GM23338 (cell line): ENCODE results near the gene JDP2. TPM values are rescaled to one million over a fixed set of nuclear protein-coding genes. Genes with fewer than 3 reads are reported as not detected.

Experiments used
- ATAC-seq: fragments of 200-7000 bp; cut with Tn5 transposase; 3 replicates; pipeline ENCODE4 v1.9.1; 2020
- DNase-seq: peaks from one replicate; pipeline ENCODE4 v3.0.0-alpha.2; 2015; ENCODE audit warnings: low spot score
- H2AFZ ChIP-seq: fragments of 200-600 bp; sonication (generic); 2 replicates; pipeline ENCODE4 v1.8.0; 2016; ENCODE audit warnings: antibody characterized with exemption, mild to moderate bottlenecking, moderate library complexity
- H3F3A ChIP-seq: fragments of 200-600 bp; sonication (generic); replicated peaks from 2 replicates; pipeline ENCODE4 v1.8.0; 2017; ENCODE audit warnings: antibody characterized with exemption, mixed run types, low read depth
- H3K27ac ChIP-seq: fragments of 200-600 bp; sonication (generic); 2 replicates; pipeline ENCODE4 v1.6.1; 2016; ENCODE audit warnings: low read depth
- H3K27me3 ChIP-seq: fragments of 200-600 bp; sonication (generic); 2 replicates; pipeline ENCODE4 v1.8.0; 2016; ENCODE audit warnings: mild to moderate bottlenecking, mixed run types, moderate library complexity; ENCODE audit not compliant: insufficient read depth
- H3K36me3 ChIP-seq: fragments of 200-600 bp; sonication (generic); 2 replicates; pipeline ENCODE4 v1.8.0; 2016; ENCODE audit warnings: mild to moderate bottlenecking; ENCODE audit not compliant: insufficient read depth
- H3K4me1 ChIP-seq: fragments of 200-600 bp; sonication (generic); 2 replicates; pipeline ENCODE4 v1.8.0; 2016; ENCODE audit warnings: mild to moderate bottlenecking, moderate library complexity; ENCODE audit not compliant: insufficient read depth
- H3K4me2 ChIP-seq: fragments of 200-600 bp; sonication (generic); 2 replicates; pipeline ENCODE4 v1.7.1; 2017; ENCODE audit warnings: mixed run types
- H3K4me3 ChIP-seq: fragments of 200-600 bp; sonication (generic); 2 replicates; pipeline ENCODE4 v1.6.1; 2016; ENCODE audit warnings: mixed run types
- H3K79me2 ChIP-seq: fragments of 200-600 bp; sonication (generic); replicated peaks from 2 replicates; pipeline ENCODE4 v1.8.0; 2017; ENCODE audit warnings: mild to moderate bottlenecking; ENCODE audit not compliant: insufficient read depth
- H3K9me2 ChIP-seq: fragments of 200-600 bp; sonication (generic); 2 replicates; pipeline ENCODE4 v1.8.0; 2017; ENCODE audit not compliant: insufficient read depth
- H4K20me1 ChIP-seq: fragments of 200-600 bp; sonication (generic); replicated peaks from 2 replicates; pipeline ENCODE4 v1.8.0; 2017; ENCODE audit warnings: mild to moderate bottlenecking; ENCODE audit not compliant: insufficient read depth
- H3K27ac Mint-ChIP-seq: 2 replicates; pipeline ENCODE4 v1.8.0; 2020; ENCODE audit warnings: inconsistent platforms, mild to moderate bottlenecking, moderate library complexity, mixed read lengths
- H3K27me3 Mint-ChIP-seq: 3 replicates; pipeline ENCODE4 v1.8.0; 2022; ENCODE audit warnings: low read depth, mild to moderate bottlenecking, moderate library complexity, mixed read lengths, inconsistent platforms; ENCODE audit not compliant: insufficient read depth, poor library complexity
- H3K36me3 Mint-ChIP-seq: 3 replicates; pipeline ENCODE4 v1.8.0; 2021; ENCODE audit warnings: low read depth, mild to moderate bottlenecking, inconsistent platforms, moderate library complexity, mixed read lengths
- H3K4me1 Mint-ChIP-seq: 3 replicates; pipeline ENCODE4 v1.8.0; 2020; ENCODE audit warnings: mild to moderate bottlenecking, inconsistent platforms, mixed read lengths
- H3K4me3 Mint-ChIP-seq: 3 replicates; pipeline ENCODE4 v1.8.0; 2021; ENCODE audit warnings: moderate library complexity, mild to moderate bottlenecking, inconsistent platforms, mixed read lengths
- H3K9me3 Mint-ChIP-seq: 3 replicates; pipeline ENCODE4 v1.8.0; 2020; ENCODE audit warnings: moderate library complexity, mild to moderate bottlenecking, inconsistent platforms, mixed read lengths
- CREB1 ChIP-seq: fragments of 250-450 bp; sonication (Bioruptor Pico); IDR thresholded peaks from 2 replicates; pipeline ENCODE4 v1.5.0; 2020; ENCODE audit warnings: low read depth, mild to moderate bottlenecking, moderate library complexity
- EZH2 ChIP-seq: fragments of 200-600 bp; sonication (generic); IDR thresholded peaks from one replicate; pipeline ENCODE4 v1.8.0; 2017; ENCODE audit warnings: antibody characterized with exemption, mild to moderate bottlenecking, low read depth; ENCODE audit not compliant: unreplicated experiment
- EZH2phosphoT487 ChIP-seq: fragments of 200-600 bp; sonication (generic); IDR thresholded peaks from one replicate; pipeline ENCODE4 v1.8.1; 2018; ENCODE audit warnings: antibody characterized with exemption; ENCODE audit not compliant: unreplicated experiment
- NANOG ChIP-seq: IDR thresholded peaks from 2 replicates; pipeline ENCODE4 v1.6.1; 2016; ENCODE audit warnings: antibody characterized with exemption, borderline replicate concordance
- POLR2AphosphoS5 ChIP-seq: IDR thresholded peaks from 2 replicates; pipeline ENCODE4 v1.6.1; 2016; ENCODE audit warnings: antibody characterized with exemption, low read depth
- STAT1 ChIP-seq: IDR thresholded peaks from one replicate; pipeline ENCODE4 v1.6.1; 2016; ENCODE audit warnings: antibody characterized with exemption; ENCODE audit not compliant: unreplicated experiment
- ZNF114 ChIP-seq: fragments of 250-450 bp; sonication (Bioruptor Pico); IDR thresholded peaks from 2 replicates; pipeline ENCODE4 v1.5.0; 2020; ENCODE audit warnings: mild to moderate bottlenecking, moderate library complexity
- ZNF331 ChIP-seq: fragments of 250-450 bp; sonication (Bioruptor Pico); IDR thresholded peaks from 2 replicates; pipeline ENCODE4 v1.5.0; 2020; ENCODE audit warnings: low read depth, mild to moderate bottlenecking, moderate library complexity
- polyA plus RNA-seq: library from polyadenylated mRNA; unstranded; fragments of >200 nt; fragmentation: Nextera tagmentation; extraction: Ambion mirVana; gene quantifications from 2 replicates; pipeline ENCODE4 v1.2.1, GENCODE V29; 2016
- total RNA-seq: library from RNA; depleted of rRNA; stranded (reverse); fragments of >200 nt; shearing (Covaris generic); gene quantifications from 2 replicates; pipeline ENCODE4 v1.2.3, GENCODE V29; 2014
- TF ChIP-seq, protein P1 (sequence below): IDR thresholded peaks from one replicate; pipeline ENCODE4 v1.6.1; 2018; ENCODE audit warnings: antibody characterized with exemption; ENCODE audit not compliant: unreplicated experiment
- TF ChIP-seq, protein P2 (sequence below): IDR thresholded peaks from 2 replicates; pipeline ENCODE4 v1.6.1; 2016; ENCODE audit warnings: antibody characterized with exemption
- TF ChIP-seq, protein P3 (sequence below), 2 experiments: fragments of 200-600 bp in 1 of 2; sonication (generic) in 1 of 2; conservative IDR thresholded peaks; 2 replicates each; pipeline versions ENCODE4 v1.5.1 to v1.6.1; 2016 to 2017; ENCODE audit warnings: antibody characterized with exemption in 2 of 2, low read depth in 2 of 2, mild to moderate bottlenecking in 2 of 2, moderate library complexity in 1 of 2
- TF ChIP-seq, protein P4 (sequence below): fragments of 250-450 bp; sonication (Bioruptor Pico); IDR thresholded peaks from 2 replicates; pipeline ENCODE4 v1.5.0; 2020; ENCODE audit warnings: mild to moderate bottlenecking, moderate library complexity

Gene JDP2
- total and polyA plus RNA-seq, 2 experiments from 2014 or later: 12.5 to 38.9 TPM

DNA sequence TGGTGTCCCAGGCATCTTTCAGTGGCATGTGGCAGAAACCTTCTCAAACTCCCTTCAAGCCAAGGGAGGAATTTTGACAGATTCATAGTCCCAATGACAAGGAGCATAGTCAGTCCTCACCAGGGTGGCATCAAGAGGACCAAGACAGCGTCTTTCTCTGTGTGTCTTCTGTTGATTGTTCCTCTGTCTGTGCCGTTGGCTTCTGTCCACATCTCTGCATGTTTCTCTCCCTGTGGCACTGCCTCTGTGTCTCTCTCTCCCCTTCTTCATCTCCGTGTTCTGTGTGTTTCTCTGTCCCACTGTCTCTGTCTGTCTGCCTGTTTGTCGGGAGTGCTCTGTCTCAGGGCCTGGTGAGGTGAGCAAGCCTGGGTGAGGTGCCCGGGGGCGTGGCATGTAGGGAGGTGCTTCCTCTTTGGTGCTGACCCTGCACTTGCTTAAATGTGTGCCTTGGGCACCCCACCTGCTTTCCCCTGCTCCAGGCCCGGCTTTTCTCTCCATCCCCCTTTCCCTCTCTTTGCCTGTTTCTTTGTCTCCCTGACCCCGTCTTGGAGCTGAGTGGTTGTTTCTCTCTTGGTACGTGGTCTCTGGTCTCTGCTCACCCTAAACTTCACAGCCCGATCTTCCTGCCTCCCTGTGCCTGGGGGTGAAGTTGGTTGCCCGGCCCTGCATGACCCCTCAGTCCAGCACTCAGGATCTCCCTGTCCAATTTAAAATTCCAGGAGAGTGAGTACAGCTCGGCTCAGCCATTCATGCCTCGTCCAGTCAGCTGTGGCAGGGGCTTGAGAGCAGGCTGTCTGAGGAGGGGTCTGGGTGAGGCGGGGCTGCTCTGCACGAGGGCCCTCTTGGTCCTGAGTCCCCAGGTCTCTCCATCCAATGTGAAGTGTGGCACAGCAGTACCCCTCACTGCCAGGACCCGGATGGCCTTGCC, 28.5 kb downstream of the JDP2 start:
- H3K36me3 Mint-ChIP-seq: peaks cover 17% of the 10 kb centered on the region
- no peak overlapping the region for H3K4me3 ChIP-seq
- H3K36me3 ChIP-seq: no peaks in the 10 kb centered on the region; the same call in 1 of the 2 replicates
- peak overlapping the region; percentile 72; the same call in 1 of the 2 replicates for H3K27ac ChIP-seq
- no peak overlapping the region; the same call in 2 of the 3 replicates for H3K4me3 Mint-ChIP-seq
- no peaks in the 10 kb centered on the region for H3K9me3 Mint-ChIP-seq
- peaks cover 11% of the 10 kb centered on the region; the same call in 1 of the 2 replicates for H3F3A ChIP-seq
- H4K20me1 ChIP-seq: peaks cover 5% of the 10 kb centered on the region
- ATAC-seq (no peak), DNase-seq (no peak)
- peaks cover 14% of the 10 kb centered on the region for H3K27me3 Mint-ChIP-seq
- no peaks in the 10 kb centered on the region for H3K9me2 ChIP-seq
- no peaks in the 10 kb centered on the region for H3K27me3 ChIP-seq
- peaks cover 44% of the 10 kb centered on the region for H3K4me1 ChIP-seq
- H3K27ac Mint-ChIP-seq: no peak overlapping the region
- H3K79me2 ChIP-seq: peaks cover 54% of the 10 kb centered on the region
- peaks cover 74% of the 10 kb centered on the region for H3K4me1 Mint-ChIP-seq
- TF ChIP-seq, protein P1, sequence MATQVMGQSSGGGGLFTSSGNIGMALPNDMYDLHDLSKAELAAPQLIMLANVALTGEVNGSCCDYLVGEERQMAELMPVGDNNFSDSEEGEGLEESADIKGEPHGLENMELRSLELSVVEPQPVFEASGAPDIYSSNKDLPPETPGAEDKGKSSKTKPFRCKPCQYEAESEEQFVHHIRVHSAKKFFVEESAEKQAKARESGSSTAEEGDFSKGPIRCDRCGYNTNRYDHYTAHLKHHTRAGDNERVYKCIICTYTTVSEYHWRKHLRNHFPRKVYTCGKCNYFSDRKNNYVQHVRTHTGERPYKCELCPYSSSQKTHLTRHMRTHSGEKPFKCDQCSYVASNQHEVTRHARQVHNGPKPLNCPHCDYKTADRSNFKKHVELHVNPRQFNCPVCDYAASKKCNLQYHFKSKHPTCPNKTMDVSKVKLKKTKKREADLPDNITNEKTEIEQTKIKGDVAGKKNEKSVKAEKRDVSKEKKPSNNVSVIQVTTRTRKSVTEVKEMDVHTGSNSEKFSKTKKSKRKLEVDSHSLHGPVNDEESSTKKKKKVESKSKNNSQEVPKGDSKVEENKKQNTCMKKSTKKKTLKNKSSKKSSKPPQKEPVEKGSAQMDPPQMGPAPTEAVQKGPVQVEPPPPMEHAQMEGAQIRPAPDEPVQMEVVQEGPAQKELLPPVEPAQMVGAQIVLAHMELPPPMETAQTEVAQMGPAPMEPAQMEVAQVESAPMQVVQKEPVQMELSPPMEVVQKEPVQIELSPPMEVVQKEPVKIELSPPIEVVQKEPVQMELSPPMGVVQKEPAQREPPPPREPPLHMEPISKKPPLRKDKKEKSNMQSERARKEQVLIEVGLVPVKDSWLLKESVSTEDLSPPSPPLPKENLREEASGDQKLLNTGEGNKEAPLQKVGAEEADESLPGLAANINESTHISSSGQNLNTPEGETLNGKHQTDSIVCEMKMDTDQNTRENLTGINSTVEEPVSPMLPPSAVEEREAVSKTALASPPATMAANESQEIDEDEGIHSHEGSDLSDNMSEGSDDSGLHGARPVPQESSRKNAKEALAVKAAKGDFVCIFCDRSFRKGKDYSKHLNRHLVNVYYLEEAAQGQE: no peak
- TF ChIP-seq ZNF114 (CRISPR knock-in tag): no peak
- TF ChIP-seq, protein P2, sequence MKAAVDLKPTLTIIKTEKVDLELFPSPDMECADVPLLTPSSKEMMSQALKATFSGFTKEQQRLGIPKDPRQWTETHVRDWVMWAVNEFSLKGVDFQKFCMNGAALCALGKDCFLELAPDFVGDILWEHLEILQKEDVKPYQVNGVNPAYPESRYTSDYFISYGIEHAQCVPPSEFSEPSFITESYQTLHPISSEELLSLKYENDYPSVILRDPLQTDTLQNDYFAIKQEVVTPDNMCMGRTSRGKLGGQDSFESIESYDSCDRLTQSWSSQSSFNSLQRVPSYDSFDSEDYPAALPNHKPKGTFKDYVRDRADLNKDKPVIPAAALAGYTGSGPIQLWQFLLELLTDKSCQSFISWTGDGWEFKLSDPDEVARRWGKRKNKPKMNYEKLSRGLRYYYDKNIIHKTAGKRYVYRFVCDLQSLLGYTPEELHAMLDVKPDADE: no peak
- TF ChIP-seq NANOG: no peak
- TF ChIP-seq, protein P3, sequence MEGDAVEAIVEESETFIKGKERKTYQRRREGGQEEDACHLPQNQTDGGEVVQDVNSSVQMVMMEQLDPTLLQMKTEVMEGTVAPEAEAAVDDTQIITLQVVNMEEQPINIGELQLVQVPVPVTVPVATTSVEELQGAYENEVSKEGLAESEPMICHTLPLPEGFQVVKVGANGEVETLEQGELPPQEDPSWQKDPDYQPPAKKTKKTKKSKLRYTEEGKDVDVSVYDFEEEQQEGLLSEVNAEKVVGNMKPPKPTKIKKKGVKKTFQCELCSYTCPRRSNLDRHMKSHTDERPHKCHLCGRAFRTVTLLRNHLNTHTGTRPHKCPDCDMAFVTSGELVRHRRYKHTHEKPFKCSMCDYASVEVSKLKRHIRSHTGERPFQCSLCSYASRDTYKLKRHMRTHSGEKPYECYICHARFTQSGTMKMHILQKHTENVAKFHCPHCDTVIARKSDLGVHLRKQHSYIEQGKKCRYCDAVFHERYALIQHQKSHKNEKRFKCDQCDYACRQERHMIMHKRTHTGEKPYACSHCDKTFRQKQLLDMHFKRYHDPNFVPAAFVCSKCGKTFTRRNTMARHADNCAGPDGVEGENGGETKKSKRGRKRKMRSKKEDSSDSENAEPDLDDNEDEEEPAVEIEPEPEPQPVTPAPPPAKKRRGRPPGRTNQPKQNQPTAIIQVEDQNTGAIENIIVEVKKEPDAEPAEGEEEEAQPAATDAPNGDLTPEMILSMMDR (conservative IDR thresholded peaks at IDR 0.05; ENCODE audit: low read depth in 2 of 2): no peak
- no peak for TF ChIP-seq POLR2AphosphoS5
- TF ChIP-seq, protein P4, sequence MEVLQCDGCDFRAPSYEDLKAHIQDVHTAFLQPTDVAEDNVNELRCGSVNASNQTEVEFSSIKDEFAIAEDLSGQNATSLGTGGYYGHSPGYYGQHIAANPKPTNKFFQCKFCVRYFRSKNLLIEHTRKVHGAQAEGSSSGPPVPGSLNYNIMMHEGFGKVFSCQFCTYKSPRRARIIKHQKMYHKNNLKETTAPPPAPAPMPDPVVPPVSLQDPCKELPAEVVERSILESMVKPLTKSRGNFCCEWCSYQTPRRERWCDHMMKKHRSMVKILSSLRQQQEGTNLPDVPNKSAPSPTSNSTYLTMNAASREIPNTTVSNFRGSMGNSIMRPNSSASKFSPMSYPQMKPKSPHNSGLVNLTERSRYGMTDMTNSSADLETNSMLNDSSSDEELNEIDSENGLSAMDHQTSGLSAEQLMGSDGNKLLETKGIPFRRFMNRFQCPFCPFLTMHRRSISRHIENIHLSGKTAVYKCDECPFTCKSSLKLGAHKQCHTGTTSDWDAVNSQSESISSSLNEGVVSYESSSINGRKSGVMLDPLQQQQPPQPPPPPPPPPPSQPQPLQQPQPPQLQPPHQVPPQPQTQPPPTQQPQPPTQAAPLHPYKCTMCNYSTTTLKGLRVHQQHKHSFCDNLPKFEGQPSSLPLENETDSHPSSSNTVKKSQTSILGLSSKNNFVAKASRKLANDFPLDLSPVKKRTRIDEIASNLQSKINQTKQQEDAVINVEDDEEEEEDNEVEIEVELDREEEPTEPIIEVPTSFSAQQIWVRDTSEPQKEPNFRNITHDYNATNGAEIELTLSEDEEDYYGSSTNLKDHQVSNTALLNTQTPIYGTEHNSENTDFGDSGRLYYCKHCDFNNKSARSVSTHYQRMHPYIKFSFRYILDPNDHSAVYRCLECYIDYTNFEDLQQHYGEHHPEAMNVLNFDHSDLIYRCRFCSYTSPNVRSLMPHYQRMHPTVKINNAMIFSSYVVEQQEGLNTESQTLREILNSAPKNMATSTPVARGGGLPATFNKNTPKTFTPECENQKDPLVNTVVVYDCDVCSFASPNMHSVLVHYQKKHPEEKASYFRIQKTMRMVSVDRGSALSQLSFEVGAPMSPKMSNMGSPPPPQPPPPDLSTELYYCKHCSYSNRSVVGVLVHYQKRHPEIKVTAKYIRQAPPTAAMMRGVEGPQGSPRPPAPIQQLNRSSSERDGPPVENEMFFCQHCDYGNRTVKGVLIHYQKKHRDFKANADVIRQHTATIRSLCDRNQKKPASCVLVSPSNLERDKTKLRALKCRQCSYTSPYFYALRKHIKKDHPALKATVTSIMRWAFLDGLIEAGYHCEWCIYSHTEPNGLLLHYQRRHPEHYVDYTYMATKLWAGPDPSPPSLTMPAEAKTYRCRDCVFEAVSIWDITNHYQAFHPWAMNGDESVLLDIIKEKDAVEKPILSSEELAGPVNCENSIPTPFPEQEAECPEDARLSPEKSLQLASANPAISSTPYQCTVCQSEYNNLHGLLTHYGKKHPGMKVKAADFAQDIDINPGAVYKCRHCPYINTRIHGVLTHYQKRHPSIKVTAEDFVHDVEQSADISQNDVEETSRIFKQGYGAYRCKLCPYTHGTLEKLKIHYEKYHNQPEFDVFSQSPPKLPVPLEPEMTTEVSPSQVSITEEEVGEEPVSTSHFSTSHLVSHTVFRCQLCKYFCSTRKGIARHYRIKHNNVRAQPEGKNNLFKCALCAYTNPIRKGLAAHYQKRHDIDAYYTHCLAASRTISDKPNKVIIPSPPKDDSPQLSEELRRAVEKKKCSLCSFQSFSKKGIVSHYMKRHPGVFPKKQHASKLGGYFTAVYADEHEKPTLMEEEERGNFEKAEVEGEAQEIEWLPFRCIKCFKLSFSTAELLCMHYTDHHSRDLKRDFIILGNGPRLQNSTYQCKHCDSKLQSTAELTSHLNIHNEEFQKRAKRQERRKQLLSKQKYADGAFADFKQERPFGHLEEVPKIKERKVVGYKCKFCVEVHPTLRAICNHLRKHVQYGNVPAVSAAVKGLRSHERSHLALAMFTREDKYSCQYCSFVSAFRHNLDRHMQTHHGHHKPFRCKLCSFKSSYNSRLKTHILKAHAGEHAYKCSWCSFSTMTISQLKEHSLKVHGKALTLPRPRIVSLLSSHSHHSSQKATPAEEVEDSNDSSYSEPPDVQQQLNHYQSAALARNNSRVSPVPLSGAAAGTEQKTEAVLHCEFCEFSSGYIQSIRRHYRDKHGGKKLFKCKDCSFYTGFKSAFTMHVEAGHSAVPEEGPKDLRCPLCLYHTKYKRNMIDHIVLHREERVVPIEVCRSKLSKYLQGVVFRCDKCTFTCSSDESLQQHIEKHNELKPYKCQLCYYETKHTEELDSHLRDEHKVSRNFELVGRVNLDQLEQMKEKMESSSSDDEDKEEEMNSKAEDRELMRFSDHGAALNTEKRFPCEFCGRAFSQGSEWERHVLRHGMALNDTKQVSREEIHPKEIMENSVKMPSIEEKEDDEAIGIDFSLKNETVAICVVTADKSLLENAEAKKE (CRISPR knock-in tag): no peak
- TF ChIP-seq EZH2phosphoT487: no peak
- no peak for TF ChIP-seq STAT1
- TF ChIP-seq CREB1: no peak
- no peak for TF ChIP-seq EZH2
- no peak for TF ChIP-seq ZNF331 (CRISPR knock-in tag)
- no peak overlapping the region for H2AFZ ChIP-seq
- no peak overlapping the region for H3K4me2 ChIP-seq
